ENCODE data around the gene FHIT. TPM values are rescaled to one million over a fixed set of nuclear protein-coding genes. Genes with fewer than 3 reads are reported as not detected.

The FHIT gene
- total and polyA plus RNA-seq, 2 experiments from 2014 or later: 0.22 to 0.90 TPM

DNA sequence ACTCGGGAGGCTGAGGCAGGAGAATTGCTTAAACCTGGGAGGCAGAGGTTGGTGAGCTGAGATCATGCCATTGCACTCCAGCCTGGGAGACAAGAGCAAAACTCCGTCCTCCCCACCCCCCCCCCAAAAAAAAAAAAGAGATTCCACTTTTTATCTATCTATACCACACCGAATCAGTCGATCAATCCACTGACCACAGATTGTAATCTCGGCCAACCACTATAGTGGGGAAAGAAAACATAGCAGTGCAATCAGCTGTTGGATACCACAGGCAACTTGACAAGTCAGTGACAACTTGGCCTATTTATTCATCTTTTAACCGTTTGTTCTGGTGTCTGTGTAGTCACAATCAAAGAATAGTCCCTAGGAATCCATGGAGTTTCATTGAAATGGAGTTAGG lies 299.2 kb downstream of the FHIT start:
- H3K9me2 ChIP-seq (ENCODE audit: insufficient read depth): no peaks in the 10 kb centered on the region
- H3K79me2 ChIP-seq (ENCODE audit: insufficient read depth): no peaks in the 10 kb centered on the region
- H3K36me3 ChIP-seq (ENCODE audit: low read depth): no peaks in the 10 kb centered on the region
- no peaks in the 10 kb centered on the region for H4K20me1 ChIP-seq (ENCODE audit: insufficient read depth)
- H3K9ac ChIP-seq: no peak overlapping the region
- no peaks in the 10 kb centered on the region for H3K27me3 ChIP-seq (replicated peaks; ENCODE audit: insufficient read depth)
- peaks cover 20% of the 10 kb centered on the region for H3F3A ChIP-seq (ENCODE audit: insufficient read depth)
- no peak overlapping the region for H2AFZ ChIP-seq
- peaks cover 17% of the 10 kb centered on the region for H3K4me1 ChIP-seq (ENCODE audit: insufficient read depth)
- WGBS, 2 experiments (ENCODE audit: low coverage in 1 of 2, low lambda C conversion rate in 2 of 2, missing lambda C conversion rate in 2 of 2): 63 to 72% methylated on average over 6 of the region's 6 CpGs
- H3K4me2 ChIP-seq (ENCODE audit: unreplicated experiment): no peak overlapping the region
- in situ Hi-C loops (cut with MboI): loop anchor here (25.0 kb wide), 1 partner anchor 1365 kb away; no protein-coding TSS in a partner anchor
- no peaks in the 10 kb centered on the region for H3K9me3 ChIP-seq (ENCODE audit: low read depth)
- no peak for TF ChIP-seq EZH2 (IDR thresholded peaks at IDR 0.05; ENCODE audit: insufficient read depth, poor library complexity, severe bottlenecking)
- no peak for TF ChIP-seq EZH2phosphoT487 (IDR thresholded peaks at IDR 0.05; ENCODE audit: insufficient read depth, low read depth)
- no peak for DNase-seq
- no peak overlapping the region for H3K27ac ChIP-seq
- no peak overlapping the region for H3K4me3 ChIP-seq

DNA sequence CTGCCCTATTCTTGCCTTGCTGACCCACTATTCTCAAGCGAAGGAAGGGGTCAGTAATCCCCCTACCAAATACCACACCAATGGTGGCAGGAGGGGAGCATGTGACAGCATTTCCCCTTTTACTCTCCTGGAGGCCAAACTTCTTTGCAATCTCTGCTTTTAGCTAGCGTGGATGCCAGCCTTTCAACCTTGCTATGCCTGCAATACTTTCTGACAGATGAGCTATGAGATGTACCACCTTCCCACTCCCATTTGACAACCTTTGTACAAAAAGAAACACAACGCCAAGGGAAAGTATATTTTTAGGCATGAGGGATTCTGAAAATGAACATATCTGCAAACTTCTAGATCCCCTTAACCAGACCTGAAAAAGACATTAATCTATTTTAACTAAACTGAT lies 302.1 kb downstream of the FHIT start:
- H3K79me2 ChIP-seq (ENCODE audit: insufficient read depth): no peaks in the 10 kb centered on the region
- no peaks in the 10 kb centered on the region for H3K27me3 ChIP-seq (replicated peaks; ENCODE audit: insufficient read depth)
- H2AFZ ChIP-seq: no peak overlapping the region
- peaks cover 14% of the 10 kb centered on the region for H3F3A ChIP-seq (ENCODE audit: insufficient read depth)
- no peak overlapping the region for H3K9ac ChIP-seq
- WGBS, 2 experiments (ENCODE audit: low coverage in 1 of 2, low lambda C conversion rate in 2 of 2, missing lambda C conversion rate in 2 of 2): 73% methylated on average over 3 of the region's 3 CpGs
- no peaks in the 10 kb centered on the region for H3K9me3 ChIP-seq (ENCODE audit: low read depth)
- TF ChIP-seq EZH2 (IDR thresholded peaks at IDR 0.05; ENCODE audit: insufficient read depth, poor library complexity, severe bottlenecking) (no peak), EZH2phosphoT487 (IDR thresholded peaks at IDR 0.05; ENCODE audit: insufficient read depth, low read depth) (no peak)
- H3K36me3 ChIP-seq (ENCODE audit: low read depth): no peaks in the 10 kb centered on the region
- no peaks in the 10 kb centered on the region for H4K20me1 ChIP-seq (ENCODE audit: insufficient read depth)
- no peak overlapping the region for H3K4me2 ChIP-seq (ENCODE audit: unreplicated experiment)
- no peak for DNase-seq
- no peak overlapping the region for H3K4me3 ChIP-seq
- peaks cover 12% of the 10 kb centered on the region for H3K4me1 ChIP-seq (ENCODE audit: insufficient read depth)
- H3K9me2 ChIP-seq (ENCODE audit: insufficient read depth): no peaks in the 10 kb centered on the region
- no peak overlapping the region for H3K27ac ChIP-seq
- in situ Hi-C loops (cut with MboI): no loop called here

DNA sequence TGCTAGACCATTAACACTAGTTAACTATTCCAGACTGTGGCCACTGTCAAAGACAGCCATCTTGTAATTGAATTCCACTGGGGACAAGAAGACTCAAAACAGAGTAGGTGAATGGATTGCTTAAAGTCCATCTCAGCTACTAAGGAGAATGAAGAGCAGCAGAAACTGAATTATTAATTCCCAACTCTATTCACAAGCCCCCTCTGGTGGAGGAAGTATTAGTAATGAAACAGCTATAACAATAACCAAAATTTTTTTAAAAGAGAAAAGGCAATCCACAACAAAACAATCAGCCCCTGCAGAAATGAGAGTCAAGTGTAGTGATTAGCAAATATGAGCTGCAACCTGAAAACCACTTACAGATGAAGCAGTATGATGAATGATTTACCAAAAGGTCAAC lies 302.8 kb downstream of the FHIT start:
- Histone ChIP-seq H3K27me3 (replicated peaks; ENCODE audit: insufficient read depth) (no peaks in the 10 kb centered on the region), H3K9me3 (ENCODE audit: low read depth) (no peaks in the 10 kb centered on the region), H3K4me2 (ENCODE audit: unreplicated experiment) (no peak overlapping the region), H2AFZ (no peak overlapping the region), H3K9me2 (ENCODE audit: insufficient read depth) (no peaks in the 10 kb centered on the region), H3K4me3 (no peak overlapping the region), H3K36me3 (ENCODE audit: low read depth) (no peaks in the 10 kb centered on the region), H3K4me1 (ENCODE audit: insufficient read depth) (peaks cover 5% of the 10 kb centered on the region), H3K79me2 (ENCODE audit: insufficient read depth) (no peaks in the 10 kb centered on the region), H3K27ac (no peak overlapping the region), H3F3A (ENCODE audit: insufficient read depth) (peaks cover 8% of the 10 kb centered on the region), H3K9ac (no peak overlapping the region), H4K20me1 (ENCODE audit: insufficient read depth) (no peaks in the 10 kb centered on the region)
- peak; percentile 66 for DNase-seq
- in situ Hi-C loops (cut with MboI): no loop called here
- TF ChIP-seq EZH2 (IDR thresholded peaks at IDR 0.05; ENCODE audit: insufficient read depth, poor library complexity, severe bottlenecking): no peak
- no peak for TF ChIP-seq EZH2phosphoT487 (IDR thresholded peaks at IDR 0.05; ENCODE audit: insufficient read depth, low read depth)

DNA sequence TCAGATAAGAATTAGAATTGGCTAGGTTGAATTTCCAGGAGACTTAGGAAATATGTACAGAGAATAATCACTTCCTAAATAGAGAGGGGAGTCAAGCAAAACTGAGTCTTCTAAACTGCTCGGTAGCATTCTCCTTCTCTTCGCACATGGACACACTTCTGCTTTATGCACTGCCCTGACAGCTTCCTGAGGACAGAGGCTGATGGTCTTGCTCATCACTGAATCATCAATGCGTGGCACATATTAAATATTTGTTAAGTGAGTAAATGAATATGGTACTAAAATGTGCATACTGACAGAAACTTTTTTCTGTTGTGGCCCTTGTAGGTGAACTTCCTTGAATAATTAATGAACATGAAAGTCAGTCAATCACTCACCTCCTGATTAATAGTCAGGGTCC lies 315.5 kb downstream of the FHIT start:
- Histone ChIP-seq H3K79me2 (ENCODE audit: insufficient read depth) (no peaks in the 10 kb centered on the region), H3K4me3 (no peak overlapping the region), H2AFZ (no peak overlapping the region), H3K27me3 (replicated peaks; ENCODE audit: insufficient read depth) (no peaks in the 10 kb centered on the region), H3K36me3 (ENCODE audit: low read depth) (no peaks in the 10 kb centered on the region), H3K4me2 (ENCODE audit: unreplicated experiment) (peak overlapping the region; percentile 47), H3K9me2 (ENCODE audit: insufficient read depth) (no peaks in the 10 kb centered on the region; the same call in 1 of the 2 replicates), H4K20me1 (ENCODE audit: insufficient read depth) (no peaks in the 10 kb centered on the region), H3K9ac (no peak overlapping the region), H3F3A (ENCODE audit: insufficient read depth) (peaks cover 7% of the 10 kb centered on the region; the same call in 1 of the 2 replicates), H3K4me1 (ENCODE audit: insufficient read depth) (peaks cover 27% of the 10 kb centered on the region), H3K9me3 (ENCODE audit: low read depth) (no peaks in the 10 kb centered on the region), H3K27ac (0 out of 2 replicates have a peak overlapping the region, but pooled peaks have one; percentile 33)
- no peak for TF ChIP-seq EZH2phosphoT487 (IDR thresholded peaks at IDR 0.05; ENCODE audit: insufficient read depth, low read depth)
- no peak for TF ChIP-seq EZH2 (IDR thresholded peaks at IDR 0.05; ENCODE audit: insufficient read depth, poor library complexity, severe bottlenecking)
- DNase-seq: peak; percentile 88
- in situ Hi-C loops (cut with MboI): no loop called here
- WGBS, 2 experiments (ENCODE audit: low coverage in 1 of 2, low lambda C conversion rate in 2 of 2, missing lambda C conversion rate in 2 of 2): 13 to 29% methylated on average over 3 of the region's 3 CpGs

DNA sequence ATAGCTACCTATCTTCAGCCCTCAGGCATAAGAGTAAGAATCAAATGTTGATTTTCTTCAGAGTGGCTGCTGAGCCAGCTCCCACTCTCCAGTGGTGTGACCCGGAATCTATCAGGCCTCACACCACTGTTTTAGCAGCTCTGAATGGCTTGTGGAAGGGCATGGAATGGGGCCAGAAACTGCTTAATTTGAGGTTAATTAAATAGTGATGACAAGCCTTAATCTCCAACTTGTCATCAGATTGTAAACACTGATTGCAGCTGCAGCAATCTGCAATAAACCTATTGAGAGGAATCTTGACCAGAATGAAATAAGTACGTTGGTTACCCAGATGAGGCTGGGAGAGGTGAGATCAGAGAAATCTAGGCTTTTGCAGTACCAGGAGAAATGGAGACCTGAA lies 317.4 kb downstream of the FHIT start:
- no peaks in the 10 kb centered on the region for H4K20me1 ChIP-seq (ENCODE audit: insufficient read depth)
- no peak overlapping the region for H3K27ac ChIP-seq
- H3K4me3 ChIP-seq: no peak overlapping the region
- H3K36me3 ChIP-seq (ENCODE audit: low read depth): no peaks in the 10 kb centered on the region
- in situ Hi-C loops (cut with MboI): no loop called here
- H3K9ac ChIP-seq: no peak overlapping the region
- no peak overlapping the region for H2AFZ ChIP-seq
- WGBS, 2 experiments (ENCODE audit: low coverage in 1 of 2, low lambda C conversion rate in 2 of 2, missing lambda C conversion rate in 2 of 2): 72 to 77% methylated on average over 2 of the region's 2 CpGs
- DNase-seq: no peak
- peaks cover 7% of the 10 kb centered on the region; the same call in 1 of the 2 replicates for H3F3A ChIP-seq (ENCODE audit: insufficient read depth)
- H3K4me2 ChIP-seq (ENCODE audit: unreplicated experiment): no peak overlapping the region
- no peaks in the 10 kb centered on the region; the same call in 1 of the 2 replicates for H3K9me2 ChIP-seq (ENCODE audit: insufficient read depth)
- H3K79me2 ChIP-seq (ENCODE audit: insufficient read depth): no peaks in the 10 kb centered on the region
- H3K4me1 ChIP-seq (ENCODE audit: insufficient read depth): peaks cover 27% of the 10 kb centered on the region
- no peaks in the 10 kb centered on the region for H3K9me3 ChIP-seq (ENCODE audit: low read depth)
- no peak for TF ChIP-seq EZH2phosphoT487 (IDR thresholded peaks at IDR 0.05; ENCODE audit: insufficient read depth, low read depth)
- no peak for TF ChIP-seq EZH2 (IDR thresholded peaks at IDR 0.05; ENCODE audit: insufficient read depth, poor library complexity, severe bottlenecking)
- no peaks in the 10 kb centered on the region for H3K27me3 ChIP-seq (replicated peaks; ENCODE audit: insufficient read depth)

Data from GM23248 (cell line).